ENCODE data around the gene ADCY2. TPM values are rescaled to one million over a fixed set of nuclear protein-coding genes. Genes with fewer than 3 reads are reported as not detected.

Gene ADCY2
- total RNA-seq, 1 experiment from 2014 or later, result 31.3 TPM

DNA sequence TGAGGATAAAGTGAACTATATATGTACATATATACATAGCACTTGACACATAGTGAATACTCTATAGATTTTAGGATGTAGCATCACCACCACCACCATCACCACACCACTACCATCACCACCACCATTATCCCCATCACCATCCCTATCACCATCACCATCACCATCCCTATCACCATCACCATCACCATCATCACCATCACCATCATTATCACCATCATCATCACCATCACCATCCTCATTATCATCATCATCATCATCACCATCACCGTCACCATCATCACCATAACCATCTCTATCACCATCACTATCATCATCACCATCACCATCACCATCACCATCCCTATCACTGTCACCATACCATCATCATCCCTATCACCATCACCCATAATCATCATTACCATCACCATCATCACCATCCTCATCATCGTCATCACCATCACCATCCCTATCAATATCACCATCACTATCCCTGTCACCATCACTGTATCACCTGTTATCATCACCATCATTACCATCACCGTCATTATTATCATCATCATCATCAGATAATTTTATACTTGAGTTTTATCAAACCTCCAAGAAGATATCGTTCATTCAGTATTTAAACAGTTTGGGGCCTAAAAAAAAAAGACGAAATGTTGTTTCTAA lies 345.6 kb downstream of the ADCY2 start:
- 100% methylated on average over 2 of the region's 5 CpGs for WGBS (ENCODE audit: extremely low coverage, insufficient read length, low lambda C conversion rate)
- Histone ChIP-seq H4K8ac (replicated peaks; ENCODE audit: insufficient read length, low read depth, low read length) (peak overlapping the region; percentile 72), H3K27me3 (ENCODE audit: insufficient read depth, low read length) (no peaks in the 10 kb centered on the region), H3K79me2 (ENCODE audit: insufficient read depth, low read length) (no peaks in the 10 kb centered on the region), H3K27ac (ENCODE audit: insufficient read length, low read depth, low read length) (no peak overlapping the region), H2BK120ac (ENCODE audit: low read depth, low read length, poor library complexity, severe bottlenecking) (no peak overlapping the region), H4K91ac (ENCODE audit: insufficient read length, low read depth, low read length) (no peak overlapping the region), H3K14ac (ENCODE audit: insufficient read depth, low read length) (no peak overlapping the region), H3T11ph (ENCODE audit: low read length) (no peak overlapping the region), H4K20me1 (ENCODE audit: control insufficient read depth, insufficient read depth, insufficient read length) (no peaks in the 10 kb centered on the region), H4K5ac (ENCODE audit: insufficient read length, low read depth, low read length) (no peak overlapping the region), H2AFZ (ENCODE audit: low read length) (no peak overlapping the region), H3K4me2 (ENCODE audit: insufficient read depth, insufficient read length, low read length) (no peak overlapping the region), H3K9me3 (ENCODE audit: control insufficient read depth, low read depth, low read length) (no peaks in the 10 kb centered on the region), H3K9ac (ENCODE audit: extremely low read depth, insufficient read length, low read length) (no peak overlapping the region), H3K18ac (ENCODE audit: insufficient read length, low read depth, low read length) (no peak overlapping the region), H3K56ac (ENCODE audit: insufficient read length, low read depth, low read length) (no peak overlapping the region), H3K79me1 (ENCODE audit: insufficient read depth, low read depth, low read length, poor library complexity, severe bottlenecking) (no peaks in the 10 kb centered on the region), H2BK12ac (ENCODE audit: insufficient read length, low read depth, low read length) (no peak overlapping the region), H3K23me2 (ENCODE audit: insufficient read length, low read depth, low read length, poor library complexity, severe bottlenecking) (no peaks in the 10 kb centered on the region), H2BK15ac (ENCODE audit: low read depth, low read length) (no peak overlapping the region), H3K4ac (ENCODE audit: low read depth, low read length) (no peak overlapping the region), H2BK20ac (ENCODE audit: low read depth, low read length, poor library complexity, severe bottlenecking) (no peak overlapping the region), H2BK5ac (ENCODE audit: insufficient read length, low read length) (no peak overlapping the region), H2AK5ac (ENCODE audit: insufficient read length, low read length) (no peak overlapping the region), H3K4me1 (ENCODE audit: insufficient read depth, low read length) (no peaks in the 10 kb centered on the region), H3K23ac (ENCODE audit: insufficient read length, low read depth, low read length) (no peak overlapping the region)
- no peaks in the 10 kb centered on the region for H3K9me3 Mint-ChIP-seq
- DNase-seq, result no peak
- TF ChIP-seq, protein P1, sequence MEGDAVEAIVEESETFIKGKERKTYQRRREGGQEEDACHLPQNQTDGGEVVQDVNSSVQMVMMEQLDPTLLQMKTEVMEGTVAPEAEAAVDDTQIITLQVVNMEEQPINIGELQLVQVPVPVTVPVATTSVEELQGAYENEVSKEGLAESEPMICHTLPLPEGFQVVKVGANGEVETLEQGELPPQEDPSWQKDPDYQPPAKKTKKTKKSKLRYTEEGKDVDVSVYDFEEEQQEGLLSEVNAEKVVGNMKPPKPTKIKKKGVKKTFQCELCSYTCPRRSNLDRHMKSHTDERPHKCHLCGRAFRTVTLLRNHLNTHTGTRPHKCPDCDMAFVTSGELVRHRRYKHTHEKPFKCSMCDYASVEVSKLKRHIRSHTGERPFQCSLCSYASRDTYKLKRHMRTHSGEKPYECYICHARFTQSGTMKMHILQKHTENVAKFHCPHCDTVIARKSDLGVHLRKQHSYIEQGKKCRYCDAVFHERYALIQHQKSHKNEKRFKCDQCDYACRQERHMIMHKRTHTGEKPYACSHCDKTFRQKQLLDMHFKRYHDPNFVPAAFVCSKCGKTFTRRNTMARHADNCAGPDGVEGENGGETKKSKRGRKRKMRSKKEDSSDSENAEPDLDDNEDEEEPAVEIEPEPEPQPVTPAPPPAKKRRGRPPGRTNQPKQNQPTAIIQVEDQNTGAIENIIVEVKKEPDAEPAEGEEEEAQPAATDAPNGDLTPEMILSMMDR (conservative IDR thresholded peaks at IDR 0.05), result no peak
- H3K27ac Mint-ChIP-seq, result no peak overlapping the region
- H3K4me1 Mint-ChIP-seq, result peaks cover 2 to 5% of the 10 kb centered on the region in 2 experiments
- H3K27me3 Mint-ChIP-seq (ENCODE audit: low read depth), result no peaks in the 10 kb centered on the region
- H3K4me3 Mint-ChIP-seq, result no peak overlapping the region
- no peaks in the 10 kb centered on the region; a peak in 2 of 7 replicates for H3K36me3 Mint-ChIP-seq (ENCODE audit: insufficient read depth in 1 of 3, low read depth in 3 of 3)

Measured in H9 (cell line).